ENCODE measurements around the gene HNRNPH2. TPM values are rescaled to one million over a fixed set of nuclear protein-coding genes. Genes with fewer than 3 reads are reported as not detected.

The HNRNPH2 gene
- total RNA-seq, 1 experiment from 2014 or later: 49.8 TPM

DNA sequence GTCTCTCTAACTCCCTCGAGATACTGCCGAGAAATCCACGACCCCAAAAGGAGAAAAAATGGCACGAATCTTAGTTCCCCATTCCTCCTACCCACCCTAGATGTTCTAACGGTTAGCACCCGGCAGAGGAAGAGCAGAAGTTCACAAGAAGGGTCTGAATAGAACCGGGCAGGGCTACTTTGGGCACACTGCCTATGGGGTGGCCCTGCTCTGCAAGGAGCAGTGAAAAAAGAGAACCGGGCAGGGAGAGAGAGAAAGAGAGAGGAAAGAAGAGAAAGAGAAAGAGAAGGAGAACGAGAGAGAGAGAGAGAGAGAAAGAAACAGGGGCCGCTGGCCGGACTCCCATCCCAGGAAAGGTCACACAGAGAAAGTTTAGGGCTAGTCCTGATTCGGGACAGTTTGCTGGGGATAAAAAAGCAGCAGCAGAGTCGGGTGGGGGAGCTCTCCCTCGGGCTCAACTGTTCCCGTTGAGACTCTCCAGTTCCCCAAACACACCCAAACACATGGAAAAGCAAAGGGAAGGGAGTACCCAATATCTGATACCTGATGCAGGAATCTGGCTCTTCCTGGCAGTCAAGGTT is 765 bp upstream of the HNRNPH2 start:
- ChIA-PET CTCF (interaction anchor here (0.9 kb wide), 1 partner anchor 17 kb away, joined by 3 read pairs; the partner anchor contains the start of gene RPL36A), POLR2A (interaction anchor here (0.9 kb wide), 1 partner anchor 10 kb away, joined by 4 read pairs; no protein-coding TSS in a partner anchor), RAD21 (ENCODE audit: low non-redundant PET in 1 of 2, low total read pairs in 2 of 2, uncharacterized antibody in 2 of 2, unreplicated experiment in 2 of 2) (no interaction called here)
- Histone ChIP-seq H3K36me3 (ENCODE audit: control insufficient read depth in 1 of 2, insufficient read depth in 2 of 2, low read length in 2 of 2) (no peaks in the 10 kb centered on the region; a peak in 3 of 4 replicates), H3K9ac (ENCODE audit: low read length) (peak overlapping the region; percentile 91), H2AFZ (ENCODE audit: low read depth, low read length, poor library complexity, severe bottlenecking) (no peak overlapping the region), H3K4me3 (replicated peaks in 1 of 2; ENCODE audit: low read depth in 1 of 2, low read length in 2 of 2) (peak overlapping the region; percentile 76 to 90), H3K79me2 (ENCODE audit: insufficient read depth, low read length) (peaks cover 69% of the 10 kb centered on the region), H3K9me3 (ENCODE audit: control insufficient read depth in 1 of 2, insufficient read depth in 1 of 2, low read depth in 1 of 2, low read length in 2 of 2) (no peaks in the 10 kb centered on the region), H3K27ac (ENCODE audit: low read depth, low read length) (peak overlapping the region; percentile 79), H3K27me3 (ENCODE audit: insufficient read depth, low read length) (no peaks in the 10 kb centered on the region), H4K20me1 (ENCODE audit: insufficient read depth) (no peaks in the 10 kb centered on the region), H3K9me2 (ENCODE audit: insufficient read depth) (no peaks in the 10 kb centered on the region), H3K4me2 (ENCODE audit: low read length) (peak overlapping the region; percentile 67), H3K4me1 (ENCODE audit: control insufficient read depth in 1 of 2, insufficient read depth in 2 of 2, low read length in 2 of 2) (0 out of 4 replicates have a peak, but pooled peaks cover 0 to 3% of the 10 kb centered on the region in 2 experiments)
- no TSS peak for BruUV-seq (replicated peaks)
- no peak for TF ChIP-seq ZFX (IDR thresholded peaks at IDR 0.05)
- TF ChIP-seq, protein P1, sequence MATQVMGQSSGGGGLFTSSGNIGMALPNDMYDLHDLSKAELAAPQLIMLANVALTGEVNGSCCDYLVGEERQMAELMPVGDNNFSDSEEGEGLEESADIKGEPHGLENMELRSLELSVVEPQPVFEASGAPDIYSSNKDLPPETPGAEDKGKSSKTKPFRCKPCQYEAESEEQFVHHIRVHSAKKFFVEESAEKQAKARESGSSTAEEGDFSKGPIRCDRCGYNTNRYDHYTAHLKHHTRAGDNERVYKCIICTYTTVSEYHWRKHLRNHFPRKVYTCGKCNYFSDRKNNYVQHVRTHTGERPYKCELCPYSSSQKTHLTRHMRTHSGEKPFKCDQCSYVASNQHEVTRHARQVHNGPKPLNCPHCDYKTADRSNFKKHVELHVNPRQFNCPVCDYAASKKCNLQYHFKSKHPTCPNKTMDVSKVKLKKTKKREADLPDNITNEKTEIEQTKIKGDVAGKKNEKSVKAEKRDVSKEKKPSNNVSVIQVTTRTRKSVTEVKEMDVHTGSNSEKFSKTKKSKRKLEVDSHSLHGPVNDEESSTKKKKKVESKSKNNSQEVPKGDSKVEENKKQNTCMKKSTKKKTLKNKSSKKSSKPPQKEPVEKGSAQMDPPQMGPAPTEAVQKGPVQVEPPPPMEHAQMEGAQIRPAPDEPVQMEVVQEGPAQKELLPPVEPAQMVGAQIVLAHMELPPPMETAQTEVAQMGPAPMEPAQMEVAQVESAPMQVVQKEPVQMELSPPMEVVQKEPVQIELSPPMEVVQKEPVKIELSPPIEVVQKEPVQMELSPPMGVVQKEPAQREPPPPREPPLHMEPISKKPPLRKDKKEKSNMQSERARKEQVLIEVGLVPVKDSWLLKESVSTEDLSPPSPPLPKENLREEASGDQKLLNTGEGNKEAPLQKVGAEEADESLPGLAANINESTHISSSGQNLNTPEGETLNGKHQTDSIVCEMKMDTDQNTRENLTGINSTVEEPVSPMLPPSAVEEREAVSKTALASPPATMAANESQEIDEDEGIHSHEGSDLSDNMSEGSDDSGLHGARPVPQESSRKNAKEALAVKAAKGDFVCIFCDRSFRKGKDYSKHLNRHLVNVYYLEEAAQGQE (IDR thresholded peaks at IDR 0.05; ENCODE audit: low read depth): no peak
- TF ChIP-seq, protein P2, sequence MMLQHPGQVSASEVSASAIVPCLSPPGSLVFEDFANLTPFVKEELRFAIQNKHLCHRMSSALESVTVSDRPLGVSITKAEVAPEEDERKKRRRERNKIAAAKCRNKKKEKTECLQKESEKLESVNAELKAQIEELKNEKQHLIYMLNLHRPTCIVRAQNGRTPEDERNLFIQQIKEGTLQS (IDR thresholded peaks at IDR 0.05): no peak
- no peak for TF ChIP-seq POLR2A (IDR thresholded peaks at IDR 0.05; ENCODE audit: borderline replicate concordance, extremely low read depth, insufficient read depth, insufficient read length)
- no peak for TF ChIP-seq ZNF274 (IDR thresholded peaks at IDR 0.05; ENCODE audit: low read depth, low read length)
- TF ChIP-seq EZH2phosphoT487 (IDR thresholded peaks at IDR 0.05; ENCODE audit: borderline replicate concordance): no peak
- TF ChIP-seq CEBPB (IDR thresholded peaks at IDR 0.05; ENCODE audit: low read depth): no peak
- TF ChIP-seq SP1 (IDR thresholded peaks at IDR 0.05; ENCODE audit: low read depth): no peak
- TF ChIP-seq EGR1 (IDR thresholded peaks at IDR 0.05; ENCODE audit: low read depth): no peak
- no peak for TF ChIP-seq SIN3A (IDR thresholded peaks at IDR 0.05; ENCODE audit: low read depth)
- TF ChIP-seq, protein P3, sequence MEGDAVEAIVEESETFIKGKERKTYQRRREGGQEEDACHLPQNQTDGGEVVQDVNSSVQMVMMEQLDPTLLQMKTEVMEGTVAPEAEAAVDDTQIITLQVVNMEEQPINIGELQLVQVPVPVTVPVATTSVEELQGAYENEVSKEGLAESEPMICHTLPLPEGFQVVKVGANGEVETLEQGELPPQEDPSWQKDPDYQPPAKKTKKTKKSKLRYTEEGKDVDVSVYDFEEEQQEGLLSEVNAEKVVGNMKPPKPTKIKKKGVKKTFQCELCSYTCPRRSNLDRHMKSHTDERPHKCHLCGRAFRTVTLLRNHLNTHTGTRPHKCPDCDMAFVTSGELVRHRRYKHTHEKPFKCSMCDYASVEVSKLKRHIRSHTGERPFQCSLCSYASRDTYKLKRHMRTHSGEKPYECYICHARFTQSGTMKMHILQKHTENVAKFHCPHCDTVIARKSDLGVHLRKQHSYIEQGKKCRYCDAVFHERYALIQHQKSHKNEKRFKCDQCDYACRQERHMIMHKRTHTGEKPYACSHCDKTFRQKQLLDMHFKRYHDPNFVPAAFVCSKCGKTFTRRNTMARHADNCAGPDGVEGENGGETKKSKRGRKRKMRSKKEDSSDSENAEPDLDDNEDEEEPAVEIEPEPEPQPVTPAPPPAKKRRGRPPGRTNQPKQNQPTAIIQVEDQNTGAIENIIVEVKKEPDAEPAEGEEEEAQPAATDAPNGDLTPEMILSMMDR (IDR thresholded peaks at IDR 0.05 in 2 of 3, conservative IDR thresholded peaks at IDR 0.05 in 1 of 3; ENCODE audit: borderline replicate concordance in 1 of 3, insufficient read depth in 1 of 3, low read depth in 2 of 3, low read length in 2 of 3): no peak
- no peak; the same call in 1 of the 2 replicates for ATAC-seq
- intact Hi-C loops (cut with micrococcal nuclease): no loop called here
- no peak for DNase-seq (ENCODE audit: low read depth, low spot score)

Data from HCT116 (cell line).